Testis (tissue), 3 donors: Measurements from ENCODE around the gene TTC7B. TPM values are rescaled to one million over a fixed set of nuclear protein-coding genes. Genes with fewer than 3 reads are reported as not detected.

Experiments
- DNase-seq: peaks from one replicate; pipeline ENCODE4 v3.0.0-alpha.2; 2019
- H3K27ac ChIP-seq, 2 donors: fragments of 200-600 bp; sonication (generic); one replicate each; pipeline ENCODE4 v1.5.1; 2019
- H3K27me3 ChIP-seq: fragments of 200-600 bp; sonication (generic); one replicate; pipeline ENCODE4 v1.5.1; 2019
- H3K36me3 ChIP-seq: fragments of 200-600 bp; sonication (generic); one replicate; pipeline ENCODE4 v1.5.1; 2017; ENCODE audit warnings: low read depth; ENCODE audit errors: missing control alignments
- H3K4me1 ChIP-seq: fragments of 200-600 bp; sonication (generic); one replicate; pipeline ENCODE4 v1.5.1; 2019
- H3K4me3 ChIP-seq, 2 donors: fragments of 200-600 bp; sonication (generic); one replicate each; pipeline ENCODE4 v1.5.1; 2017 to 2019
- H3K9me3 ChIP-seq: fragments of 200-600 bp; sonication (generic); one replicate; pipeline ENCODE4 v1.5.1; 2017
- POLR2A ChIP-seq: fragments of 450-650 bp; IDR thresholded peaks from one replicate; pipeline ENCODE4 v1.6.1; 2017; ENCODE audit warnings: antibody characterized with exemption, mild to moderate bottlenecking, moderate library complexity
- WGBS, 2 donors: methylation state at CpG; one replicate each; pipeline ENCODE4 v1.1.5; 2018; 5-methylcytosine and 5-hydroxymethylcytosine counted together
- intact Hi-C: fragments of 100-400 bp; cut with DNase I; formaldehyde crosslinking; loops from one replicate; pipeline ENCODE4 v1.15.1; 2023; ENCODE audit warnings: low total_unique reads
- polyA plus RNA-seq: library from polyadenylated mRNA; stranded (reverse); fragments of 350-450 nt; fragmentation: Illumina TruSeq; extraction: RNeasy Lipid Tissue Mini Kit (QIAGEN cat#74804); gene quantifications from one replicate; pipeline ENCODE4 v1.2.3, GENCODE V29; 2014; ENCODE audit warnings: low read depth, low replicate concordance; ENCODE audit not compliant: insufficient read depth
- total RNA-seq, 2 donors: library from RNA; depleted of rRNA; stranded (reverse); fragments of >200 nt; gene quantifications; one replicate each; pipeline ENCODE4 v1.2.3, GENCODE V29; 2016
- TF ChIP-seq, protein P1 (sequence below), 3 experiments: fragments of 450-650 bp in 2 of 3; fragments of 200-600 bp in 1 of 3; sonication (generic) in 1 of 3; IDR thresholded peaks; one replicate each; pipeline ENCODE4 v1.5.1; 2016 to 2019; ENCODE audit warnings: antibody characterized with exemption in 3 of 3, mild to moderate bottlenecking in 2 of 3, moderate library complexity in 1 of 3

Gene TTC7B
- total and polyA plus RNA-seq, 3 donors from 2014 or later: 11.3 to 17.0 (median 12.1) TPM

- Histone ChIP-seq H3K36me3 (no peaks in the 10 kb centered on the region), H3K4me3 (no peak overlapping the region), H3K27me3 (no peaks in the 10 kb centered on the region), H3K4me1 (peaks cover 20% of the 10 kb centered on the region), H3K27ac (no peak overlapping the region), H3K9me3 (no peaks in the 10 kb centered on the region)
- TF ChIP-seq POLR2A: no peak
- TF ChIP-seq, protein P1, sequence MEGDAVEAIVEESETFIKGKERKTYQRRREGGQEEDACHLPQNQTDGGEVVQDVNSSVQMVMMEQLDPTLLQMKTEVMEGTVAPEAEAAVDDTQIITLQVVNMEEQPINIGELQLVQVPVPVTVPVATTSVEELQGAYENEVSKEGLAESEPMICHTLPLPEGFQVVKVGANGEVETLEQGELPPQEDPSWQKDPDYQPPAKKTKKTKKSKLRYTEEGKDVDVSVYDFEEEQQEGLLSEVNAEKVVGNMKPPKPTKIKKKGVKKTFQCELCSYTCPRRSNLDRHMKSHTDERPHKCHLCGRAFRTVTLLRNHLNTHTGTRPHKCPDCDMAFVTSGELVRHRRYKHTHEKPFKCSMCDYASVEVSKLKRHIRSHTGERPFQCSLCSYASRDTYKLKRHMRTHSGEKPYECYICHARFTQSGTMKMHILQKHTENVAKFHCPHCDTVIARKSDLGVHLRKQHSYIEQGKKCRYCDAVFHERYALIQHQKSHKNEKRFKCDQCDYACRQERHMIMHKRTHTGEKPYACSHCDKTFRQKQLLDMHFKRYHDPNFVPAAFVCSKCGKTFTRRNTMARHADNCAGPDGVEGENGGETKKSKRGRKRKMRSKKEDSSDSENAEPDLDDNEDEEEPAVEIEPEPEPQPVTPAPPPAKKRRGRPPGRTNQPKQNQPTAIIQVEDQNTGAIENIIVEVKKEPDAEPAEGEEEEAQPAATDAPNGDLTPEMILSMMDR (IDR thresholded peaks at IDR 0.05): no peak
- whole genome bisulfite sequencing, 2 donors: 95% methylated on average over 9 to 12 of the region's 12 CpGs
- DNase-seq: no peak
- intact Hi-C loops: no loop called here
Measured at GRCh38 chr14:90539996-90540395, 276.2 kb downstream of the TTC7B start.

GRCh38 chr14:90539496-90539775 lies 276.8 kb downstream of the TTC7B start:
- Histone ChIP-seq H3K36me3 (no peaks in the 10 kb centered on the region), H3K9me3 (no peaks in the 10 kb centered on the region), H3K4me3 (no peak overlapping the region), H3K4me1 (peaks cover 26% of the 10 kb centered on the region), H3K27me3 (no peaks in the 10 kb centered on the region), H3K27ac (no peak overlapping the region)
- intact Hi-C loops: no loop called here
- WGBS, 2 donors: 91 to 92% methylated on average over 3 of the region's 3 CpGs
- TF ChIP-seq, protein P1 (IDR thresholded peaks at IDR 0.05): no peak
- TF ChIP-seq POLR2A: no peak
- DNase-seq: no peak

DNA sequence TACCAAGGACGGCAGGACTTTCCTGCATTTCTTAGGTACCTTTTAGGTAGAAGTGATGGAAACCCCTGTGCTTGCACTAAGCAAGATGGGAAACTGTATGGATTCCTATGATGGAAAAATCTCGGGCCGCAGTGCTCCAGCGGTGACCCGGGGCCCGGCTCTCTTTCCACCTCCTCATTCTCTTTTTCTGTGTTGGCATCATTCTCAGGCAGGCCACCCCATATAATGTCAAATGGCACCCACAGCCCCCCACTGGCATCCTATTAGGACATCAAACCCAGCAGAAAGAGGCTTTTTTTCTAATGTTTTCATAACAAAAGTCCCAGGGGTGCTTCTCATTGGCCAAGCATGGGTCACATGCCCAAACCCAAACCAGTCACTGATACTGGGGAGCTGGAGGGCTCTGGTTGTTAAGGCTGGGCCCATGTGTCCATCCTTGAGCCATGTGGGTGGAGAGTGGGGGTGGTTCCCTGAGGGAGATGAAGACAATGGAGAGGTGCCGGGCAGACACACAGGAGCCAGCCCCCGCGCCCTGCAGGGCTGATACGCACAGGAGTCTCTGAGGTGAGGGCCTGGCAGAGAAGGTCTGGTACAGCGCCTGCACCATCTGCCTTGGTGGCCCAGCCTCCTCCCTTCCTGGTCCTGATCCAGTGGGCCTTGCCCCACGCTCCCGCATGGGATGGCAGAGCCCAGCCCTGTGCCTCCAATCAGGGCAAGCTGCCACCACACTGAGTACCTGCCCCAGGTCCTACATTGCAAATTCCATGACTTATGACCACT lies 277.3 kb downstream of the TTC7B start:
- Histone ChIP-seq H3K4me1 (peaks cover 31% of the 10 kb centered on the region), H3K27me3 (no peaks in the 10 kb centered on the region), H3K36me3 (no peaks in the 10 kb centered on the region), H3K27ac (no peak overlapping the region), H3K4me3 (no peak overlapping the region), H3K9me3 (no peaks in the 10 kb centered on the region)
- no peak for DNase-seq
- no peak for TF ChIP-seq POLR2A
- TF ChIP-seq, protein P1 (IDR thresholded peaks at IDR 0.05): no peak
- intact Hi-C loops: no loop called here
- WGBS, 2 donors: 89 to 95% methylated on average over 7 to 13 of the region's 13 CpGs

DNA sequence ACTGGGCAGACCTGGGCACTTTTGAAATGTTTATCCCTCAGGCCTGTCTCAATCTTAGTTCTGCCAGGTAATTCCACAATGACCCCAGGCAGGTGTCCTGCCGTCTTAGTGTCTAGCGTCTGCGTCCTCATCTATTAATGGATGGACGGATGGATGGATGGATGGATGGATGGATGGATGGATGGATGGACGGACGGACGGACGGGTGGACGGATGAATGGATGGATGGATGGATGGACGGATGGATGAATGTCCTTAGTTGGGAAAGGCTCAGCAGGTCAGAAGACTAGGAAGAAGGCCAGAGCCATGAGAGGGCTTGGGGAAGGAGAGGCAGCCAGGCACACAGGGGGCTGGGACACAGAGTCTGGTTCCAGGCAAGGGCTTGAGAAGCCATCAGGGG lies 278.1 kb downstream of the TTC7B start:
- no peaks in the 10 kb centered on the region for H3K36me3 ChIP-seq
- no peaks in the 10 kb centered on the region for H3K9me3 ChIP-seq
- 81 to 89% methylated on average over 10 of the region's 10 CpGs for WGBS, 2 donors
- H3K4me3 ChIP-seq: no peak overlapping the region
- intact Hi-C loops: no loop called here
- H3K27me3 ChIP-seq: no peaks in the 10 kb centered on the region
- DNase-seq: no peak
- TF ChIP-seq, protein P1 (IDR thresholded peaks at IDR 0.05): no peak
- TF ChIP-seq POLR2A: no peak
- H3K27ac ChIP-seq: no peak overlapping the region
- peaks cover 39% of the 10 kb centered on the region for H3K4me1 ChIP-seq
